ENCODE data around the gene JPT1.
A peak's percentile ranks its signal among the peaks of the same experiment; 100 is the strongest.

Gene JPT1

DNA sequence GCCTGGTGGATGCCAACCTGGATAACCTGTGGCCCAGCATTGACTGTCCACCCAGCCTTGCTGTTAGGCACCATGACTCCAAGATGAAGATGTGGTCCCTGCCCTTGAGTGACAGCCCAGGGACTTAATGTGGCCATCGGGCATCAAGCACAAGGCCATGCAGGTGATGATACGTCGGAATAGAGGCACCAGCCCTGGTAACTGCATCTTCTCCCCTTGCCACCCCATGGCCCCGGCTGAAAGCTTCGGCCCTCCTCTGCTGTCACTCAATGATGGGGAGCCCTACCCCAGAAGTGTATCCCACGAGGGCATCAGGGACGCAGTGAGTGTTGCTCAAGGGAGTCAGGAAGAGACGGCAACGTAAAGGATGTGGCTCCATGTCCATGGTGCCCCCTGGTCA is 24.7 kb downstream of the JPT1 start:
- TF ChIP-seq ZBTB7A (IDR thresholded peaks at IDR 0.05; ENCODE audit: low read depth): no peak
- TF ChIP-seq NFIC (IDR thresholded peaks at IDR 0.05): no peak
- TF ChIP-seq, protein P1, sequence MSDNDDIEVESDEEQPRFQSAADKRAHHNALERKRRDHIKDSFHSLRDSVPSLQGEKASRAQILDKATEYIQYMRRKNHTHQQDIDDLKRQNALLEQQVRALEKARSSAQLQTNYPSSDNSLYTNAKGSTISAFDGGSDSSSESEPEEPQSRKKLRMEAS (IDR thresholded peaks at IDR 0.05): no peak
- TF ChIP-seq, protein P2, sequence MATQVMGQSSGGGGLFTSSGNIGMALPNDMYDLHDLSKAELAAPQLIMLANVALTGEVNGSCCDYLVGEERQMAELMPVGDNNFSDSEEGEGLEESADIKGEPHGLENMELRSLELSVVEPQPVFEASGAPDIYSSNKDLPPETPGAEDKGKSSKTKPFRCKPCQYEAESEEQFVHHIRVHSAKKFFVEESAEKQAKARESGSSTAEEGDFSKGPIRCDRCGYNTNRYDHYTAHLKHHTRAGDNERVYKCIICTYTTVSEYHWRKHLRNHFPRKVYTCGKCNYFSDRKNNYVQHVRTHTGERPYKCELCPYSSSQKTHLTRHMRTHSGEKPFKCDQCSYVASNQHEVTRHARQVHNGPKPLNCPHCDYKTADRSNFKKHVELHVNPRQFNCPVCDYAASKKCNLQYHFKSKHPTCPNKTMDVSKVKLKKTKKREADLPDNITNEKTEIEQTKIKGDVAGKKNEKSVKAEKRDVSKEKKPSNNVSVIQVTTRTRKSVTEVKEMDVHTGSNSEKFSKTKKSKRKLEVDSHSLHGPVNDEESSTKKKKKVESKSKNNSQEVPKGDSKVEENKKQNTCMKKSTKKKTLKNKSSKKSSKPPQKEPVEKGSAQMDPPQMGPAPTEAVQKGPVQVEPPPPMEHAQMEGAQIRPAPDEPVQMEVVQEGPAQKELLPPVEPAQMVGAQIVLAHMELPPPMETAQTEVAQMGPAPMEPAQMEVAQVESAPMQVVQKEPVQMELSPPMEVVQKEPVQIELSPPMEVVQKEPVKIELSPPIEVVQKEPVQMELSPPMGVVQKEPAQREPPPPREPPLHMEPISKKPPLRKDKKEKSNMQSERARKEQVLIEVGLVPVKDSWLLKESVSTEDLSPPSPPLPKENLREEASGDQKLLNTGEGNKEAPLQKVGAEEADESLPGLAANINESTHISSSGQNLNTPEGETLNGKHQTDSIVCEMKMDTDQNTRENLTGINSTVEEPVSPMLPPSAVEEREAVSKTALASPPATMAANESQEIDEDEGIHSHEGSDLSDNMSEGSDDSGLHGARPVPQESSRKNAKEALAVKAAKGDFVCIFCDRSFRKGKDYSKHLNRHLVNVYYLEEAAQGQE (IDR thresholded peaks at IDR 0.05; ENCODE audit: low read depth): no peak
- no peak for TF ChIP-seq RAD21 (IDR thresholded peaks at IDR 0.05; ENCODE audit: low read depth)
- TF ChIP-seq TCF12 (IDR thresholded peaks at IDR 0.05; ENCODE audit: low read depth): no peak
- no peak for TF ChIP-seq CEBPB (IDR thresholded peaks at IDR 0.05)
- TF ChIP-seq YY1 (IDR thresholded peaks at IDR 0.05; ENCODE audit: low read depth): no peak
- TF ChIP-seq, protein P3, sequence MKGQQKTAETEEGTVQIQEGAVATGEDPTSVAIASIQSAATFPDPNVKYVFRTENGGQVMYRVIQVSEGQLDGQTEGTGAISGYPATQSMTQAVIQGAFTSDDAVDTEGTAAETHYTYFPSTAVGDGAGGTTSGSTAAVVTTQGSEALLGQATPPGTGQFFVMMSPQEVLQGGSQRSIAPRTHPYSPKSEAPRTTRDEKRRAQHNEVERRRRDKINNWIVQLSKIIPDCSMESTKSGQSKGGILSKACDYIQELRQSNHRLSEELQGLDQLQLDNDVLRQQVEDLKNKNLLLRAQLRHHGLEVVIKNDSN (IDR thresholded peaks at IDR 0.05): no peak

DNA sequence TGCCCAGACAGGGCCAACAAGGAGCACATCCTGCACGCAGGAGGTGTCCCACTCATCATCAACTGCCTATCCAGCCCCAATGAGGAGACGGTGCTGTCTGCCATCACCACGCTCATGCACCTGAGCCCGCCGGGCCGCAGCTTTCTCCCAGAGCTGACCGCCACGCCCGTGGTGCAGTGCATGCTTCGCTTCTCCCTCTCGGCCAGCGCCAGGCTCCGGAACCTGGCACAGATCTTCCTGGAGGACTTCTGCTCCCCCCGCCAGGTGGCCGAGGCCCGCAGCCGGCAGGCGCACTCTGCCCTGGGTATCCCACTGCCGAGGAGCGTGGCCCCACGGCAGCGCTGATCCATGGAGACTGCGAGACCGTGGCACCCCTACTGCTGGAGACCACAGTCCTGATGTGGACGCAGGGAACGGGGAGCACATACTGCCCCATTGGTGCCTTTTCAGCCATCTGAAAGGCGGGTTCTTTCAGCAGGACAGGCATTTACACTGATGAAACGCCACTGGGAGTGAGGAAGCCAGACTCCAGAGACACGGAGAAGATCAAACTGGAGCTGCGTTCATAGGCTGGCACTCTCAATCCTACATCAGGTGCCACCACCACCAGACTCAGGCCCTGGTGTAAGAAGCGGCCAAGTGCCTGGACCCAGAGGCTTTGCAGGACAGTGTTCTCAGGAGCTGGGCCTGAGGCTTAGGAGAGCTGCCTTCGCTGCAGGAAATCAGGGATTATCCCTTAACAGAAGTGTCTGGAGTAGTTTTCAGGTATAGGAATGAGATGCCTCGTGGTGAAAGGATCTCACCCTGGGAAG is 25.4 kb downstream of the JPT1 start:
- no peak for TF ChIP-seq FOXM1 (IDR thresholded peaks at IDR 0.05; ENCODE audit: borderline replicate concordance, low read depth)
- TF ChIP-seq EGR1 (IDR thresholded peaks at IDR 0.05): no peak
- TF ChIP-seq NFIC (IDR thresholded peaks at IDR 0.05): no peak
- TF ChIP-seq, protein P3 (IDR thresholded peaks at IDR 0.05): no peak
- no peak for TF ChIP-seq YY1 (IDR thresholded peaks at IDR 0.05; ENCODE audit: low read depth)
- no peak for TF ChIP-seq RAD21 (IDR thresholded peaks at IDR 0.05; ENCODE audit: low read depth)
- no peak for TF ChIP-seq TEAD4 (IDR thresholded peaks at IDR 0.05)
- TF ChIP-seq, protein P1 (IDR thresholded peaks at IDR 0.05): no peak
- TF ChIP-seq TCF12 (IDR thresholded peaks at IDR 0.05; ENCODE audit: low read depth): no peak
- no peak for TF ChIP-seq CREB1 (IDR thresholded peaks at IDR 0.05; ENCODE audit: low read depth)
- TF ChIP-seq ZBTB7A (IDR thresholded peaks at IDR 0.05; ENCODE audit: low read depth): no peak
- TF ChIP-seq TAF1 (IDR thresholded peaks at IDR 0.05; ENCODE audit: low read depth): no peak

DNA sequence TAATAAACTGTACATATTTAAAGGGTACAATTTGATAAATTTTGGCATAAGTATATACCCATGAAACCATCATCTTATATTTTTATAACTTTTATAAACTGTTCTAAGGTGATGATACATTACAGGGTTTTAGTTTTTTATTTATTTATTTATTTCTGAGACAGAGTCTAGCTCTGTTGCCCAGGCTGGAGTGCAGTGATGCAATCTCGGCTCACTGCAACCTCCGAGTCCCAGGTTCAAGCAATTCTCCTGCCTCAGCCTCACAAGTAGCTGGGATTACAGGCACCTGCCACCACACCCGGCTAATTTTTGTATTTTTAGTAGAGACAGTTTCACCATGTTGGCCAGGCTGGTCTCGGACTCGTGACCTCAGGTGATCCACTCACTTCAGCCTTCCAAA is 26.4 kb downstream of the JPT1 start:
- 0 out of 2 replicates have a peak, but pooled peaks have one; percentile 2 for TF ChIP-seq CEBPB (IDR thresholded peaks at IDR 0.05)

DNA sequence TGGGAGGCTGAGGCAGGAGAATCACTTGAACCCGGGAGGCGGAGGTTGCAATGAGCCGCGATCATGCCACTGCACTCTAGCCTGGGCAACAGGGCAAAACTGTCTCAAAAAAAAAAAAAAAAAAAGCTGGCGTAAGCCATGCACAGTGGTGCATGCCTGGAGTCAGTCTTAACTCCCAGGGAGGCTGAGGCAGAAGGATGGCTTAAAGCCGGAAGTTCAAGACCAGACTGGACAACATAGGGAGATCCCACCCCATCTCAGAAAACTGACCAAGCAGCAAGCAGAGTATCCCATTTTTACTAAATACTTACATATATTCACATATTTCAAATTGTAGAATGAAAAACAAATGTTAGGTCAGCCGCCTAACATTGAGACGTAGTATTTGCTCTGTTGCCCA is 27.4 kb downstream of the JPT1 start:
- no peak for TF ChIP-seq FOXM1 (IDR thresholded peaks at IDR 0.05; ENCODE audit: borderline replicate concordance, low read depth)
- no peak for TF ChIP-seq RAD21 (IDR thresholded peaks at IDR 0.05; ENCODE audit: low read depth)
- no peak for TF ChIP-seq CEBPB (IDR thresholded peaks at IDR 0.05)
- no peak for TF ChIP-seq CREB1 (IDR thresholded peaks at IDR 0.05; ENCODE audit: low read depth)
- no peak for TF ChIP-seq TAF1 (IDR thresholded peaks at IDR 0.05; ENCODE audit: low read depth)
- TF ChIP-seq, protein P1 (IDR thresholded peaks at IDR 0.05): no peak
- TF ChIP-seq TCF12 (IDR thresholded peaks at IDR 0.05; ENCODE audit: low read depth): no peak
- TF ChIP-seq EGR1 (IDR thresholded peaks at IDR 0.05): no peak
- TF ChIP-seq ZBTB7A (IDR thresholded peaks at IDR 0.05; ENCODE audit: low read depth): no peak
- TF ChIP-seq NFIC (IDR thresholded peaks at IDR 0.05): no peak
- TF ChIP-seq TEAD4 (IDR thresholded peaks at IDR 0.05): no peak
- TF ChIP-seq, protein P2 (IDR thresholded peaks at IDR 0.05; ENCODE audit: low read depth): no peak
- TF ChIP-seq EP300 (IDR thresholded peaks at IDR 0.05; ENCODE audit: borderline replicate concordance): no peak
- no peak for TF ChIP-seq YY1 (IDR thresholded peaks at IDR 0.05; ENCODE audit: low read depth)
- TF ChIP-seq, protein P3 (IDR thresholded peaks at IDR 0.05): no peak

DNA sequence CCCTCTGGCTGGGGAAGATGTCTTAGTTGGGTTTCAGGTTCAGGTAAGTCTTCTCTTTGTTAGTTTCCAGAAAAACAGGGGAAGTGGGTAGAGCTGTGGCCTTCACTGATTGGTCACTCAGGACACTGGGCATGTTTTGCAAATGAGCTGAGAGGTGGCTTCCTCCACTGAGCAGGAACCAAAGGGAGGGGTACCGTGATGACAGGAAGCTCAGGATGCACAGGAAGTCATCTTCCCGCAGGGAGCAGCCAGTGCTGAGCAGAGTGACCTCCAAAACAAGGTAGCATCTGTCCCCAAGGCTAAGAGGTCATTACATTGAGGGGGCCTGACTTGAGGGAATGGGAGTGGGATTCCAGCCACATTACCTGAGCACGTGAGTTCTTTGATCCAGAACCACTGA is 28.3 kb downstream of the JPT1 start:
- TF ChIP-seq TEAD4 (IDR thresholded peaks at IDR 0.05) (no peak), YY1 (IDR thresholded peaks at IDR 0.05; ENCODE audit: low read depth) (no peak), EP300 (IDR thresholded peaks at IDR 0.05; ENCODE audit: borderline replicate concordance) (no peak), TAF1 (IDR thresholded peaks at IDR 0.05; ENCODE audit: low read depth) (no peak), FOXM1 (IDR thresholded peaks at IDR 0.05; ENCODE audit: borderline replicate concordance, low read depth) (no peak), RAD21 (IDR thresholded peaks at IDR 0.05; ENCODE audit: low read depth) (no peak), CEBPB (IDR thresholded peaks at IDR 0.05) (no peak), NFIC (IDR thresholded peaks at IDR 0.05) (no peak), ZBTB7A (IDR thresholded peaks at IDR 0.05; ENCODE audit: low read depth) (no peak), TCF12 (IDR thresholded peaks at IDR 0.05; ENCODE audit: low read depth) (no peak), CREB1 (IDR thresholded peaks at IDR 0.05; ENCODE audit: low read depth) (no peak)
- TF ChIP-seq, protein P3 (IDR thresholded peaks at IDR 0.05): no peak
- TF ChIP-seq, protein P1 (IDR thresholded peaks at IDR 0.05): no peak
- TF ChIP-seq, protein P2 (IDR thresholded peaks at IDR 0.05; ENCODE audit: low read depth): no peak

Data from Ishikawa (cell line).